HG03565 (cell line): ENCODE measurements around the gene PTPMT1.
"Not testable (repeated sequence)": the region's sequence is repeated elsewhere in the genome, so short reads cannot be mapped to it uniquely, and the experiment has no call there.

Source experiments
- ATAC-seq: cut with Tn5 transposase; IDR thresholded peaks from one replicate; pipeline ENCODE4 v1.9.1; 2021; ENCODE audit warnings: mild to moderate bottlenecking, moderate library complexity; ENCODE audit not compliant: unreplicated experiment

The PTPMT1 gene

GRCh38 chr11:47546274-47546673, 19.1 kb upstream of the PTPMT1 start:
- not testable (repeated sequence) for ATAC-seq

- no peak for ATAC-seq
Measured at GRCh38 chr11:47550288-47551047, 14.9 kb upstream of the PTPMT1 start.

- no peak for ATAC-seq
Measured at GRCh38 chr11:47551086-47551485, 14.3 kb upstream of the PTPMT1 start.

- ATAC-seq = no peak
Measured at GRCh38 chr11:47552056-47552565, 13.3 kb upstream of the PTPMT1 start.

- peak; percentile 87 for ATAC-seq
Measured at GRCh38 chr11:47552566-47553405, 12.6 kb upstream of the PTPMT1 start, which contains the start of gene CELF1. CELF1 (minus strand) TSS chr11:47553132; CDS start chr11:47499523, 53,609 bp downstream.

GRCh38 chr11:47553406-47553743, 12.0 kb upstream of the PTPMT1 start:
- ATAC-seq = peak; percentile 10

GRCh38 chr11:47557004-47557403, 8.4 kb upstream of the PTPMT1 start:
- not testable (repeated sequence) for ATAC-seq

GRCh38 chr11:47558695-47559094, 6.7 kb upstream of the PTPMT1 start:
- ATAC-seq = no peak

GRCh38 chr11:47560426-47560825, 5.0 kb upstream of the PTPMT1 start:
- no peak for ATAC-seq

GRCh38 chr11:47562393-47562792, 3.0 kb upstream of the PTPMT1 start:
- not testable (repeated sequence) for ATAC-seq

- ATAC-seq = not testable (repeated sequence)
Measured at GRCh38 chr11:47564366-47564765, 1.0 kb upstream of the PTPMT1 start.

GRCh38 chr11:47564933-47565339, 463 bp upstream of the PTPMT1 start:
- no peak for ATAC-seq

GRCh38 chr11:47566149-47566698, 825 bp downstream of the PTPMT1 start:
- no peak for ATAC-seq

GRCh38 chr11:47569646-47570045, 4.2 kb downstream of the PTPMT1 start:
- no peak for ATAC-seq

- ATAC-seq = no peak
Measured at GRCh38 chr11:47570651-47571356, 5.4 kb downstream of the PTPMT1 start.

GRCh38 chr11:47571357-47571729, 5.9 kb downstream of the PTPMT1 start:
- ATAC-seq = no peak

GRCh38 chr11:47571895-47572294, 6.5 kb downstream of the PTPMT1 start:
- no peak for ATAC-seq

- no peak for ATAC-seq
Measured at GRCh38 chr11:47572715-47573255, 7.4 kb downstream of the PTPMT1 start.

- ATAC-seq = no peak
Measured at GRCh38 chr11:47573321-47573720, 7.9 kb downstream of the PTPMT1 start.

- no peak for ATAC-seq
Measured at GRCh38 chr11:47577460-47578041, 12.2 kb downstream of the PTPMT1 start.
